Amygdala (tissue), 56 donors: ENCODE results near the gene CYP4F12.

Source experiments
- DNase-seq, 56 donors: peaks; one replicate each; lab custom pipeline; 2025; lab: John Stamatoyannopoulos, UW

Gene CYP4F12

GRCh38 chr19:15701757-15702533 lies 29.1 kb downstream of the CYP4F12 start:
- DNase-seq = no peak

- peak in 9 of 56 donors; percentile 0 to 36 (median 3) for DNase-seq
These were observed 29.6 kb downstream of the CYP4F12 start for GRCh38 chr19:15702534-15702930.

- DNase-seq = no peak
These were observed 41.8 kb downstream of the CYP4F12 start for GRCh38 chr19:15714638-15715037.

- no peak for DNase-seq
These were observed 42.8 kb downstream of the CYP4F12 start for GRCh38 chr19:15715642-15716041.

GRCh38 chr19:15717809-15718208 lies 44.9 kb downstream of the CYP4F12 start:
- DNase-seq = no peak

GRCh38 chr19:15721268-15721667 lies 48.4 kb downstream of the CYP4F12 start:
- no peak for DNase-seq

GRCh38 chr19:15722956-15723355 lies 50.1 kb downstream of the CYP4F12 start:
- DNase-seq = no peak

GRCh38 chr19:15727724-15728123 lies 54.8 kb downstream of the CYP4F12 start, which contains the start of gene OR10H2:
Gene OR10H2, plus strand, starts transcription at chr19:15728024. Its CDS starts 20 bp downstream, at chr19:15728044.
- no peak for DNase-seq

- no peak for DNase-seq
These were observed 57.7 kb downstream of the CYP4F12 start for GRCh38 chr19:15730538-15730937.

- no peak for DNase-seq
These were observed 59.5 kb downstream of the CYP4F12 start for GRCh38 chr19:15732388-15732787.

- no peak for DNase-seq
These were observed 61.0 kb downstream of the CYP4F12 start for GRCh38 chr19:15733895-15734294.

GRCh38 chr19:15737722-15738121 lies 64.8 kb downstream of the CYP4F12 start, which contains the start of gene OR10H3:
Gene OR10H3, plus strand, starts transcription at chr19:15737985. Its CDS starts 3,408 bp downstream, at chr19:15741393.
- no peak for DNase-seq

GRCh38 chr19:15740785-15741184 lies 67.9 kb downstream of the CYP4F12 start:
- DNase-seq = no peak
